ENCODE results near the gene RIPOR2.
"Not testable (repeated sequence)": the region's sequence is repeated elsewhere in the genome, so short reads cannot be mapped to it uniquely, and the experiment has no call there.

Gene RIPOR2

GRCh38 chr6:24759718-24760117 lies 176.0 kb downstream of the RIPOR2 start:
- DNase-seq (ENCODE audit: low read depth), result no peak
- TF ChIP-seq CTCF (conservative IDR thresholded peaks at IDR 0.05; ENCODE audit: low read length), result no peak
- H3K4me3 ChIP-seq (ENCODE audit: low read length), result no peak overlapping the region

- TF ChIP-seq CTCF (conservative IDR thresholded peaks at IDR 0.05; ENCODE audit: low read length), result no peak
- no peak for DNase-seq (ENCODE audit: low read depth)
- H3K4me3 ChIP-seq (ENCODE audit: low read length), result no peak overlapping the region
Observed at GRCh38 chr6:24757611-24758010, 178.1 kb downstream of the RIPOR2 start.

- no peak for TF ChIP-seq CTCF (conservative IDR thresholded peaks at IDR 0.05; ENCODE audit: low read length)
- no peak for DNase-seq (ENCODE audit: low read depth)
- H3K4me3 ChIP-seq (ENCODE audit: low read length), result no peak overlapping the region
Observed at GRCh38 chr6:24755279-24755678, 180.5 kb downstream of the RIPOR2 start.

GRCh38 chr6:24754378-24754777 lies 181.4 kb downstream of the RIPOR2 start:
- DNase-seq (ENCODE audit: low read depth); H3K4me3 ChIP-seq (ENCODE audit: low read length): not testable (repeated sequence)

Measured in AG10803 (cell line).